ENCODE data around the gene DNAJC5.
"Not testable (repeated sequence)": the region's sequence is repeated elsewhere in the genome, so short reads cannot be mapped to it uniquely, and the experiment has no call there.

The DNAJC5 gene

GRCh38 chr20:63955827-63956663, 61.1 kb downstream of the DNAJC5 start, which contains the start of gene UCKL1:
TSS of gene UCKL1 (minus strand) at chr20:63956416. CDS start at chr20:63956372, 44 bp downstream.
- peak; percentile 74 to 80 for DNase-seq (ENCODE audit: low read depth in 2 of 2)

- no peak for DNase-seq (ENCODE audit: low read depth in 2 of 2)
These were observed 61.7 kb downstream of the DNAJC5 start for GRCh38 chr20:63956664-63957003.

- no peak for DNase-seq (ENCODE audit: low read depth in 2 of 2)
These were observed 62.2 kb downstream of the DNAJC5 start for GRCh38 chr20:63957004-63957689.

GRCh38 chr20:63957690-63958441, 62.9 kb downstream of the DNAJC5 start:
- DNase-seq (ENCODE audit: low read depth in 2 of 2): no peak

GRCh38 chr20:63958471-63958870, 63.5 kb downstream of the DNAJC5 start:
- DNase-seq (ENCODE audit: low read depth in 2 of 2): no peak

- no peak for DNase-seq (ENCODE audit: low read depth in 2 of 2)
These were observed 64.2 kb downstream of the DNAJC5 start for GRCh38 chr20:63958964-63959698.

GRCh38 chr20:63959699-63960075, 64.8 kb downstream of the DNAJC5 start:
- DNase-seq (ENCODE audit: low read depth in 2 of 2): no peak

GRCh38 chr20:63960654-63961621, 66.0 kb downstream of the DNAJC5 start:
- DNase-seq (ENCODE audit: low read depth in 2 of 2): not testable (repeated sequence)

GRCh38 chr20:63961664-63962425, 66.9 kb downstream of the DNAJC5 start:
- no peak for DNase-seq (ENCODE audit: low read depth in 2 of 2)

- no peak for DNase-seq (ENCODE audit: low read depth in 2 of 2)
These were observed 67.8 kb downstream of the DNAJC5 start for GRCh38 chr20:63962426-63963347.

- DNase-seq (ENCODE audit: low read depth in 2 of 2): no peak
These were observed 68.4 kb downstream of the DNAJC5 start for GRCh38 chr20:63963348-63963741.

- no peak for DNase-seq (ENCODE audit: low read depth in 2 of 2)
These were observed 68.9 kb downstream of the DNAJC5 start for GRCh38 chr20:63963784-63964301.

- DNase-seq (ENCODE audit: low read depth in 2 of 2): no peak
These were observed 69.5 kb downstream of the DNAJC5 start for GRCh38 chr20:63964412-63964811.

- DNase-seq (ENCODE audit: low read depth in 2 of 2): no peak
These were observed 71.4 kb downstream of the DNAJC5 start for GRCh38 chr20:63966172-63966943.

- DNase-seq (ENCODE audit: low read depth in 2 of 2): no peak
These were observed 72.0 kb downstream of the DNAJC5 start for GRCh38 chr20:63966944-63967322.

GRCh38 chr20:63967330-63968135, 72.6 kb downstream of the DNAJC5 start:
- DNase-seq (ENCODE audit: low read depth in 2 of 2): no peak

Data from stimulated activated CD4-positive, alpha-beta T cell treated with anti-CD3 and anti-CD28 coated beads, Interleukin-1b, Interleukin-23, amount 100 ng/mL, for 1 hour (primary cell).